GM12865 (cell line): ENCODE data around the gene CCDC171.
"Not testable (repeated sequence)": the region's sequence is repeated elsewhere in the genome, so short reads cannot be mapped to it uniquely, and the experiment has no call there.

Source experiments
- DNase-seq: peaks from one replicate; pipeline ENCODE4 v3.0.0; 2010; ENCODE audit warnings: low read depth
- H3K4me3 ChIP-seq: 2 replicates; pipeline ENCODE4 v1.5.1; 2011; ENCODE audit warnings: mild to moderate bottlenecking, low read depth, low read length, control low read depth
- CTCF ChIP-seq: IDR thresholded peaks from 2 replicates; pipeline ENCODE4 v1.5.1; 2011; ENCODE audit warnings: low read length, control low read depth, low read depth, inconsistent platforms; ENCODE audit not compliant: insufficient read depth; ENCODE audit errors: missing control alignments

Gene CCDC171

GRCh38 chr9:15553528-15553898 is 670 bp downstream of the CCDC171 start:
- peak overlapping the region; percentile 92 for H3K4me3 ChIP-seq
- DNase-seq = no peak
- no peak for TF ChIP-seq CTCF

- no peak overlapping the region for H3K4me3 ChIP-seq
- TF ChIP-seq CTCF = no peak
- DNase-seq = no peak
Measured at GRCh38 chr9:15570769-15571168, 17.9 kb downstream of the CCDC171 start.

- DNase-seq = no peak
- TF ChIP-seq CTCF = no peak
- no peak overlapping the region for H3K4me3 ChIP-seq
Measured at GRCh38 chr9:15572200-15572770, 19.4 kb downstream of the CCDC171 start.

GRCh38 chr9:15576350-15577050 is 23.7 kb downstream of the CCDC171 start:
- no peak for TF ChIP-seq CTCF
- H3K4me3 ChIP-seq = no peak overlapping the region
- no peak for DNase-seq

- H3K4me3 ChIP-seq = no peak overlapping the region
- no peak for DNase-seq
- no peak for TF ChIP-seq CTCF
Measured at GRCh38 chr9:15578714-15579113, 25.9 kb downstream of the CCDC171 start.

- DNase-seq = no peak
- no peak for TF ChIP-seq CTCF
- no peak overlapping the region for H3K4me3 ChIP-seq
Measured at GRCh38 chr9:15584379-15584778, 31.5 kb downstream of the CCDC171 start.

GRCh38 chr9:15592317-15592716 is 39.5 kb downstream of the CCDC171 start:
- H3K4me3 ChIP-seq = no peak overlapping the region
- no peak for TF ChIP-seq CTCF
- DNase-seq = no peak

GRCh38 chr9:15592940-15593339 is 40.1 kb downstream of the CCDC171 start:
- not testable (repeated sequence) for H3K4me3 ChIP-seq, DNase-seq

GRCh38 chr9:15600666-15601330 is 48.0 kb downstream of the CCDC171 start:
- not testable (repeated sequence) for H3K4me3 ChIP-seq, DNase-seq
